Loucy (cell line): ENCODE results near the gene KRTAP1-4.
"Not testable (repeated sequence)": the region's sequence is repeated elsewhere in the genome, so short reads cannot be mapped to it uniquely, and the experiment has no call there.

Experiments
- H2AFZ ChIP-seq: fragments of 200-600 bp; sonication (generic); 2 replicates; pipeline ENCODE4 v1.6.0; 2016; ENCODE audit warnings: antibody characterized with exemption, mild to moderate bottlenecking, low read length, moderate library complexity
- H3F3A ChIP-seq: fragments of 200-600 bp; 2 replicates; pipeline ENCODE4 v1.6.0; 2016; ENCODE audit warnings: antibody characterized with exemption, low read depth, mild to moderate bottlenecking
- H3K27me3 ChIP-seq: fragments of 200-600 bp; sonication (generic); 2 replicates; pipeline ENCODE4 v1.6.1; 2014; ENCODE audit warnings: low read length, mild to moderate bottlenecking; ENCODE audit not compliant: insufficient read depth, poor library complexity, severe bottlenecking
- H3K36me3 ChIP-seq: fragments of 200-600 bp; sonication (generic); 2 replicates; pipeline ENCODE4 v1.6.1; 2016; ENCODE audit warnings: low read length; ENCODE audit not compliant: insufficient read depth
- H3K4me1 ChIP-seq: fragments of 200-600 bp; sonication (generic); 2 replicates; pipeline ENCODE4 v1.5.1; 2014; ENCODE audit warnings: low read length, mild to moderate bottlenecking; ENCODE audit not compliant: insufficient read depth, poor library complexity, severe bottlenecking
- H3K4me2 ChIP-seq: fragments of 200-600 bp; sonication (generic); 2 replicates; pipeline ENCODE4 v1.6.0; 2014; ENCODE audit warnings: antibody characterized with exemption, low read length, low read depth, mild to moderate bottlenecking; ENCODE audit not compliant: poor library complexity, severe bottlenecking
- H3K4me3 ChIP-seq: fragments of 200-600 bp; sonication (generic); 2 replicates; pipeline ENCODE4 v1.5.1; 2014; ENCODE audit warnings: low read length, mild to moderate bottlenecking, mixed read lengths; ENCODE audit not compliant: poor library complexity, severe bottlenecking
- H3K79me2 ChIP-seq: fragments of 200-600 bp; sonication (generic); 2 replicates; pipeline ENCODE4 v1.6.1; 2014; ENCODE audit warnings: low read length; ENCODE audit not compliant: insufficient read depth
- H3K9ac ChIP-seq: fragments of 200-600 bp; sonication (generic); 2 replicates; pipeline ENCODE4 v1.6.0; 2014; ENCODE audit warnings: mild to moderate bottlenecking, low read depth, low read length, moderate library complexity; ENCODE audit not compliant: poor library complexity, severe bottlenecking
- H3K9me2 ChIP-seq: fragments of 200-600 bp; sonication (generic); replicated peaks from 2 replicates; pipeline ENCODE4 v1.6.1; 2016; ENCODE audit warnings: low read depth, low read length, mixed read lengths
- H3K9me3 ChIP-seq: fragments of 200-600 bp; sonication (generic); 2 replicates; pipeline ENCODE4 v1.6.1; 2014; ENCODE audit warnings: mild to moderate bottlenecking, antibody characterized with exemption, low read length, low read depth; ENCODE audit not compliant: insufficient read depth
- H4K20me1 ChIP-seq: fragments of 200-600 bp; sonication (generic); 2 replicates; pipeline ENCODE4 v1.6.0; 2014; ENCODE audit warnings: antibody characterized with exemption, low read length, mild to moderate bottlenecking; ENCODE audit not compliant: insufficient read depth, poor library complexity, severe bottlenecking
- CTCF ChIP-seq: fragments of 200-600 bp; sonication (generic); conservative IDR thresholded peaks from 2 replicates; pipeline ENCODE4 v1.5.1; 2014; ENCODE audit warnings: mild to moderate bottlenecking, antibody characterized with exemption, low read length
- EZH2phosphoT487 ChIP-seq: fragments of 200-600 bp; IDR thresholded peaks from 2 replicates; pipeline ENCODE4 v1.6.1; 2018; ENCODE audit warnings: antibody characterized with exemption, mild to moderate bottlenecking, moderate library complexity, borderline replicate concordance

KRTAP1-4 gene

DNA sequence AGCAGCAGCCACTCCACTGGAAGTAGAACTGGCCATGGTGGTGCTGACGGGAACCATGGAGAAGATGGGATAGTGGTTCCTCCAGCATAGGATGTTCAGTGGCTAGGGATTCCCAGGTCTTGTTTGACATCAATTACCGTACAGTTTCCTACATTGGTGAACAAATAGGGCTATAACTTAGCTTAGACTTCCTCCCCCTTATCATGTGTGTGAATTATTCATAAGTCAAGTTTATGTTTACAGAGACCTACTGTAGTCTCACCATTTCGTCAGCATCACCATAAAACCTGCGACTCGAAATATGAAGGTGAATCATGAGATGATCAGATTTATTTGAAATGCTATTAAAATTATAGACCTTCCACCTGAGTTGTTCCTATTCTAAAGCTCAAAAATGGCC, 28.7 kb upstream of the KRTAP1-4 start:
- H3K36me3 ChIP-seq, result no peaks in the 10 kb centered on the region
- no peak overlapping the region for H3K9ac ChIP-seq
- TF ChIP-seq CTCF, result no peak
- TF ChIP-seq EZH2phosphoT487, result no peak
- no peaks in the 10 kb centered on the region for H3K27me3 ChIP-seq
- no peaks in the 10 kb centered on the region for H3F3A ChIP-seq
- no peak overlapping the region for H2AFZ ChIP-seq
- no peak overlapping the region for H3K4me2 ChIP-seq
- no peaks in the 10 kb centered on the region for H3K9me3 ChIP-seq
- H3K9me2 ChIP-seq, result no peaks in the 10 kb centered on the region
- no peak overlapping the region for H3K4me3 ChIP-seq
- H4K20me1 ChIP-seq, result no peaks in the 10 kb centered on the region
- H3K4me1 ChIP-seq, result no peaks in the 10 kb centered on the region
- no peaks in the 10 kb centered on the region for H3K79me2 ChIP-seq

GRCh38 chr17:41057547-41057946, 27.6 kb upstream of the KRTAP1-4 start:
- Histone ChIP-seq H2AFZ (no peak overlapping the region), H3K9me2 (no peaks in the 10 kb centered on the region), H3K4me2 (no peak overlapping the region), H3K4me1 (peaks cover 5% of the 10 kb centered on the region), H3K36me3 (no peaks in the 10 kb centered on the region), H3K4me3 (no peak overlapping the region), H3K9ac (no peak overlapping the region), H3F3A (no peaks in the 10 kb centered on the region), H3K27me3 (no peaks in the 10 kb centered on the region), H3K79me2 (no peaks in the 10 kb centered on the region), H4K20me1 (no peaks in the 10 kb centered on the region), H3K9me3 (no peaks in the 10 kb centered on the region)
- TF ChIP-seq CTCF (no peak), EZH2phosphoT487 (no peak)

DNA sequence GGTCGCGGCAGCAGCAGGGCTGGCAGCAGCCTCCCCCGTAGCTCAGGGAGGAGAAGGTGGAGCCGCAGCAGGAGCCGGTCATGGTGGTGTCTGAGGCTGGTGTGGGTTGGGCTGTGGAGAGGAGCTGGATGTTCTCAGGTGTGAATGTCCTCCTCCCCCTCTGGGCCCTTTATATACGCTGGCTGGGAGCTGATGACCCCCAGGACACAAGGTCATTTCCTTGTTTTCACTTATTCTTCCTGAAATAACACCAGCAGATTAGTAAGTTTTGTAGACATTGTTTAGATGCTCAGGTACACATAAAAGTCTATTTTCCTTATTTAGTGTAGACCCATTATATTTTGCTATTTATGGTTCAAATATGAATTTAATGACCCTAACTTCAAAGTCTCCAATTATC, 25.1 kb upstream of the KRTAP1-4 start, which contains the start of gene KRTAP2-2:
TSS of gene KRTAP2-2 (minus strand) at position 101 of the 400 bp plus-strand sequence. CDS start at position 82, 19 bp downstream.
- H3K4me2 ChIP-seq, result not testable (repeated sequence)

GRCh38 chr17:41054556-41054955, 24.6 kb upstream of the KRTAP1-4 start:
- H3K36me3 ChIP-seq, H3K79me2 ChIP-seq, H3F3A ChIP-seq, H3K4me2 ChIP-seq, H3K27me3 ChIP-seq, H3K9ac ChIP-seq, H3K9me3 ChIP-seq, H3K4me3 ChIP-seq, H3K4me1 ChIP-seq, H4K20me1 ChIP-seq, H3K9me2 ChIP-seq, H2AFZ ChIP-seq: not testable (repeated sequence)

More for the DNA sequence above, 25.1 kb upstream of the KRTAP1-4 start, which contains the start of gene KRTAP2-2:
- not testable (repeated sequence) for H3K9me2 ChIP-seq, H3K4me3 ChIP-seq, H3F3A ChIP-seq, H2AFZ ChIP-seq, H3K9ac ChIP-seq, H4K20me1 ChIP-seq, H3K79me2 ChIP-seq, H3K36me3 ChIP-seq, H3K4me1 ChIP-seq, H3K9me3 ChIP-seq, H3K27me3 ChIP-seq
